ENCODE results near the gene CHTOP.
"Not testable (repeated sequence)": the region's sequence is repeated elsewhere in the genome, so short reads cannot be mapped to it uniquely, and the experiment has no call there.

Gene CHTOP

DNA sequence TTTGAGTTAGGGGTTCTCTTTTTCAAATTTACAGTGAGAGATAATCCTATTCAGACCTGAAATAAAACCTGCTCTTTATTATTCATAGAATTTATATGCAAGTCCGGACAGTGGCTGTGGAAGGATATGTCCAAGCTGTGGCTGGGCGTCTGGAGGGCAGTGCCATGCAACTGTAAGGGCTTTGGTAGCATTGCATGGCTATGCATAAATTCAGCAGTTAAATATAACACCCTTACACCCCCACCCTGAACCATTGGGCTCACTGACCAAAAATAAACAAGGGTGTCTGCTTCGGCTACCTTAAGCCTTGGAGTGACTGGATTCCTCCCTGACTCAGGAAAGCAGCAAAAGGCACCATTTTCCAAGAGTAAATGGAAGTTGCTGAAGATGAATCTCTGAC, 5.4 kb downstream of the CHTOP start:
- no peak for DNase-seq (ENCODE audit: low spot score)
- in situ Hi-C loops (cut with MboI; ENCODE audit: low pct_unique_long_range_greater_than_20kb, low sequenced_read_pairs, unreplicated experiment), result no loop called here
- TF ChIP-seq, protein P1, sequence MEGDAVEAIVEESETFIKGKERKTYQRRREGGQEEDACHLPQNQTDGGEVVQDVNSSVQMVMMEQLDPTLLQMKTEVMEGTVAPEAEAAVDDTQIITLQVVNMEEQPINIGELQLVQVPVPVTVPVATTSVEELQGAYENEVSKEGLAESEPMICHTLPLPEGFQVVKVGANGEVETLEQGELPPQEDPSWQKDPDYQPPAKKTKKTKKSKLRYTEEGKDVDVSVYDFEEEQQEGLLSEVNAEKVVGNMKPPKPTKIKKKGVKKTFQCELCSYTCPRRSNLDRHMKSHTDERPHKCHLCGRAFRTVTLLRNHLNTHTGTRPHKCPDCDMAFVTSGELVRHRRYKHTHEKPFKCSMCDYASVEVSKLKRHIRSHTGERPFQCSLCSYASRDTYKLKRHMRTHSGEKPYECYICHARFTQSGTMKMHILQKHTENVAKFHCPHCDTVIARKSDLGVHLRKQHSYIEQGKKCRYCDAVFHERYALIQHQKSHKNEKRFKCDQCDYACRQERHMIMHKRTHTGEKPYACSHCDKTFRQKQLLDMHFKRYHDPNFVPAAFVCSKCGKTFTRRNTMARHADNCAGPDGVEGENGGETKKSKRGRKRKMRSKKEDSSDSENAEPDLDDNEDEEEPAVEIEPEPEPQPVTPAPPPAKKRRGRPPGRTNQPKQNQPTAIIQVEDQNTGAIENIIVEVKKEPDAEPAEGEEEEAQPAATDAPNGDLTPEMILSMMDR (IDR thresholded peaks at IDR 0.05; ENCODE audit: extremely low read depth, insufficient read depth, missing control alignments), result no peak

DNA sequence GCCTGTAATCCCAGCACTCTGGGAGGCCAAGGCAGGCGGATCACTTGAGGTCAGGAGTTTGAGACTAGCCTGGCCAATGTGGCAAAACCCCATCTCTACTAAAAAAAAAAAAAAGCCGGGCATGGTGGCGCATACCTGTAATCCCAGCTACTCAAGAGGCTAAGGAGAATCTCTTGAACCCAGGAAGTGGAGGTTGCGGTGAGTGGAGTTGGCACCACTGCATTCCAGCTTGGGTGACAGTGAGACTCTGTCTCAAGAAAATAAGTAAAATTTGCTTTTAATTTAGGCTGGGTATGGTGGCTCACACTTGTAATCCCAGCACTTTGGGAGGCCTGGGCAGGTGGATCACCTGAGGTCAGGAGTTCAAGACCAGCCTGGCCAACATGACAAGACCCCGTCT, 6.3 kb downstream of the CHTOP start:
- DNase-seq (ENCODE audit: low spot score); in situ Hi-C loops (cut with MboI; ENCODE audit: low pct_unique_long_range_greater_than_20kb, low sequenced_read_pairs, unreplicated experiment): not testable (repeated sequence)

DNA sequence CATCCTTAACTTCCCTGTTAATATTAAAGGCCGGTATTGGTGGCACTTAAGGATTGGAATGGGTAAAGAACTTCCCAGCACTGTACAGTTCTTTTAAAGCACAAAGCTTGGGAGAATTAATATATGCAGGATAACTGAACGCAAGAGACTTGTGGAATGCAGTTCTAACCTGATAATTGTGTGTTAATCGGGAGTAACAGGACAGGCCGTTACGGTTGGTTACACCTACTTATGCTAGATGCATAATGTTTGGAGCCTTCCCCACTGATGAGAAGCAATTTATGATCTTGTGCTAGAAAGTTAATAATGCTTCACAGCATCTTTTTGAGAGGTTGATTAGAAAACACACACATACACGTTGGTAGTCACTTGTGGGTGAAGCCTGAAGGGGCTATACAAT, 7.0 kb downstream of the CHTOP start:
- TF ChIP-seq, protein P1 (IDR thresholded peaks at IDR 0.05; ENCODE audit: extremely low read depth, insufficient read depth, missing control alignments), result no peak
- no peak for DNase-seq (ENCODE audit: low spot score)
- in situ Hi-C loops (cut with MboI; ENCODE audit: low pct_unique_long_range_greater_than_20kb, low sequenced_read_pairs, unreplicated experiment), result no loop called here

DNA sequence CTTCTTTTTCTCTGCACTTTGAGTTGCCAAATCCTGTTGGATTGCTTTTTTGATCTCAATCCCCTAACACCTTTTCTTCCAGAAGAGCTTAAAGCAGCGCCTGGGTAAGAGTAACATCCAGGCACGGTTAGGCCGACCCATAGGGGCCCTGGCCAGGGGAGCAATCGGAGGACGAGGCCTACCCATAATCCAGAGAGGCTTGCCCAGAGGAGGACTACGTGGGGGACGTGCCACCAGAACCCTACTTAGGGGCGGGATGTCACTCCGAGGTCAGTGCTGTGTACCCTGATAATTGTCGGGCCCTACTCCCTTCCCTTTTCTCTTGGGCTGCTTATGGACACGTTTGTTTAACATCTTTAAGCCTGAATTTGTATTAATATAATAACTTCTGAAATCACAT, 8.3 kb downstream of the CHTOP start:
- TF ChIP-seq, protein P1 (IDR thresholded peaks at IDR 0.05; ENCODE audit: extremely low read depth, insufficient read depth, missing control alignments), result no peak
- in situ Hi-C loops (cut with MboI; ENCODE audit: low pct_unique_long_range_greater_than_20kb, low sequenced_read_pairs, unreplicated experiment), result no loop called here
- DNase-seq (ENCODE audit: low spot score), result no peak

DNA sequence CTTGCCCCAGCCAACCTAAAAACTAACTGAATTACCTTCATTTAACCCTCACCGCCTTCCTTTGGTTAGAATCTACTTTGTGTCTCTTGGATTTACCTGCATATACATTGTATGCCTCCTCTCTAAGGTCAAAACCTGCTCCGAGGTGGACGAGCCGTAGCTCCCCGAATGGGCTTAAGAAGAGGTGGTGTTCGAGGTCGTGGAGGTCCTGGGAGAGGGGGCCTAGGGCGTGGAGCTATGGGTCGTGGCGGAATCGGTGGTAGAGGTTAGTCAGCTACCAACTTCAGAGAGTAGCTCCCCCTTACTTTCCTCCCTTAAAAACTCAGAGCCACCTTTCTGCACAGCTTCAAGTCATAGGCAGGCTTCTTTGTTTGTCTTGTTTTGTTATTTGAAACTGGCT, 9.2 kb downstream of the CHTOP start:
- TF ChIP-seq, protein P1 (IDR thresholded peaks at IDR 0.05; ENCODE audit: extremely low read depth, insufficient read depth, missing control alignments), result no peak
- no peak for DNase-seq (ENCODE audit: low spot score)
- in situ Hi-C loops (cut with MboI; ENCODE audit: low pct_unique_long_range_greater_than_20kb, low sequenced_read_pairs, unreplicated experiment), result no loop called here

DNA sequence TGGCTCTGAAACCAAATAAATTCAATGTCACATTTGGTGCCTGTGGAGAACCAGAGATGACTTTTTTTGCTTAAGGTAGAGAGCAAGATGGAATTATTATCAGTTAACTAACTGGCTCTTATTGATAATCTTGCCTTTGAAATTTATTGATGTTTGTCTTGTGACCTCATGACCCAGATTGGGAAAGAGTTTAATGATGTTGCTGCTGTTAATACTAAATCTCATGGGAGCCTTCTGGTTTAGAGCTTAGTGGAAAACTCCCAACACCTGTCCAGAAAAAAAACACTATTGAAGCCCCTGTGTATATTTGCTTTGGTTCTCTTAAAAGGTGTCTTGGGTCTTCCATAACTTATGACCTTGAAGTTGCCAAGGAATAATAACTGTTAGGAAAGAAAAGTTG, 9.9 kb downstream of the CHTOP start:
- TF ChIP-seq, protein P1 (IDR thresholded peaks at IDR 0.05; ENCODE audit: extremely low read depth, insufficient read depth, missing control alignments), result no peak
- in situ Hi-C loops (cut with MboI; ENCODE audit: low pct_unique_long_range_greater_than_20kb, low sequenced_read_pairs, unreplicated experiment), result no loop called here
- no peak for DNase-seq (ENCODE audit: low spot score)

DNA sequence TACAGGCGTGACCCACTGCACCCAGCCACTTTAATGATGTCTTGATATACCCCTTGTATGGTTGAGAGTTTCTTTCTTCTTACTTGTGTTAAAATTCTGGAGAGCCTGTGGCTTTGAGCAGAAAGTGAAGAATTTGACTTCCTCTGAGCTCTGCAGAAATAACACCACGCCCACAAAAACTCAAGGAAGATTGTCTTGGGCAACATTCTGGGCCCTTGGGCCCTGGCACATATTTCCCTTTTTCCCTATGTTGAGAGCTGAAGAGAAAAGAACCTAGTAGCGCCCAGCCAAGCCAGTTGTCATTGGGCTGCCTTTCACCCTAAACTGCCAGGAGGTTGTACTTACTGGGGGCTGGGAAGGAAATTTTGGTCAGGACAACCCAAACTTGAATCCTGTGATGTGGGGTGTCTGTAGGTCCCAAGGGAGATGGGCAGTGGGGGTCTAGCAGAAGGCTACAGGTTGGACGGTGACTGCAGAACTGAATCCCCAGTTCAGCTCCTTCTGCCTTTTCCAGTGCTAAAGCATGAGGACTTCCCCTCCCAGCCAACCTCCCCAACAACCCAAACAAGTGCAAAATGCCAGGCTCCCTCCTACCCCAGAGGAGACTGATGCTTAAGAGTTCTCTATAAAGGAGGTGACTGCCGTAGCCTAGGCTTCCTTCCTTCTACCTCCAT, 12.9 kb downstream of the CHTOP start:
- TF ChIP-seq, protein P1 (IDR thresholded peaks at IDR 0.05; ENCODE audit: extremely low read depth, insufficient read depth, missing control alignments), result no peak
- in situ Hi-C loops (cut with MboI; ENCODE audit: low pct_unique_long_range_greater_than_20kb, low sequenced_read_pairs, unreplicated experiment), result no loop called here
- no peak for DNase-seq (ENCODE audit: low spot score)
